ENCODE data around the gene CAPN7. TPM values are rescaled to one million over a fixed set of nuclear protein-coding genes. Genes with fewer than 3 reads are reported as not detected.

The CAPN7 gene
- total RNA-seq, 2 donors from 2014 or later = 28.4 to 28.9 TPM

- peak; percentile 66 for DNase-seq
- intact Hi-C loops (cut with DNase I) = no loop called here
- peak; percentile 45 to 55 for ATAC-seq
Measured at GRCh38 chr3:15284121-15284889, 78.3 kb downstream of the CAPN7 start.

GRCh38 chr3:15286022-15286421 lies 80.0 kb downstream of the CAPN7 start:
- ATAC-seq = no peak
- intact Hi-C loops (cut with DNase I) = no loop called here
- DNase-seq = no peak

GRCh38 chr3:15287565-15288330 lies 81.7 kb downstream of the CAPN7 start:
- DNase-seq = peak; percentile 73
- intact Hi-C loops (cut with DNase I) = no loop called here
- ATAC-seq = peak; percentile 84 to 86

DNA sequence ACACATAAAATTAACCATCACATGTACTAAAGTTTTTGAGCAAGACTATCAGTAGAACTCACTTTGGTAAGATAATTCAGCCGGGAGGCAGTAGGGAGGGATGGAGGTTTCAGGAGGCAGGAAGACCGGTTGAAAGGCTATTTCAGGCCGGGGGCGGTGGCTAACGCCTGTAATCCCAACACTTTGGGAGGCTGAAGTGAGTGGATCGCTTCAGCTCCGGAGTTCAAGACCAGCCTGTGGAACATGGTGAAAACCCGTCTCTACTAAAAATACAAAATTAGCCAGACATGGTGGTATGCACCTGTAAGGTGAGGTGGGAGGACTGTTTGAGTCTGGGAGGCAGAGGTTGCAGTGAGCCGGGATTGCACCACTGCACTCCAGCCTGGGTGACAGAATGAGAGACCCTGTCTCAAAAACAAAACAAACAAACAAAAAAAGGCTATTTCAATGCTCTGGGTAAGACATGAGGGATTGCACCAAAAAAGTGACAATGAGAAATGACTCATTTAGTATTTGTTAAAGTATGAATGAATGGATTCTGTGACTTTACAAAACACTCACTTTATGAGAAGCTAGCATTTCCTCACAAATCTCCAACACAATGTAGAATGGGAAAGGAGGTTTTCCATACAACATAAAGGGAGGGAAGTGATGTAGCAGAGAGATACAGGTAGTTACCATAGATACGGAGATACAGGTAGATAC lies 82.4 kb downstream of the CAPN7 start:
- no peak for DNase-seq
- ATAC-seq = no peak
- intact Hi-C loops (cut with DNase I) = no loop called here

DNA sequence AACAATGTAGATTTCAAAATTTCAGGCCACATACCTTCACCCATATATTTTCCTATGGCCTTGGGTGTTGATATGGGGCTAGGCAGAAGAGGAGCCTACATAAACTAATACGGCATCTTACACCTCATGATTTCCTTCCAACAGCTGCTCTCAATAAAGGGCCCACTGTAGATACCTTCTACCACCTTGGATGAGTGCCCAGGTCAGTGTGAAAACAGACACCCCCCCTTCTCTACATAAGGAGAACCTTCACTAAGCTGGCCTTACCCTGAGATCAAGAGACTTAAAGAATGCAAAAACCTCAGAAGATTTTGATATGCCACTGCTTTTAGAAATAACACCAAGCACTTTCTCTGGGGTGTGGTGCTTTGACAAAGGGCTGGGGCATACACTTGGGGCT lies 83.6 kb downstream of the CAPN7 start:
- intact Hi-C loops (cut with DNase I) = no loop called here
- no peak for DNase-seq
- ATAC-seq = no peak

- DNase-seq = no peak
- intact Hi-C loops (cut with DNase I) = no loop called here
- ATAC-seq = no peak
Measured at GRCh38 chr3:15290736-15291135, 84.7 kb downstream of the CAPN7 start.

- ATAC-seq = peak in 1 of 2 donors; percentile 4
- intact Hi-C loops (cut with DNase I) = no loop called here
- DNase-seq = no peak
Measured at GRCh38 chr3:15291589-15292541, 85.8 kb downstream of the CAPN7 start.

DNA sequence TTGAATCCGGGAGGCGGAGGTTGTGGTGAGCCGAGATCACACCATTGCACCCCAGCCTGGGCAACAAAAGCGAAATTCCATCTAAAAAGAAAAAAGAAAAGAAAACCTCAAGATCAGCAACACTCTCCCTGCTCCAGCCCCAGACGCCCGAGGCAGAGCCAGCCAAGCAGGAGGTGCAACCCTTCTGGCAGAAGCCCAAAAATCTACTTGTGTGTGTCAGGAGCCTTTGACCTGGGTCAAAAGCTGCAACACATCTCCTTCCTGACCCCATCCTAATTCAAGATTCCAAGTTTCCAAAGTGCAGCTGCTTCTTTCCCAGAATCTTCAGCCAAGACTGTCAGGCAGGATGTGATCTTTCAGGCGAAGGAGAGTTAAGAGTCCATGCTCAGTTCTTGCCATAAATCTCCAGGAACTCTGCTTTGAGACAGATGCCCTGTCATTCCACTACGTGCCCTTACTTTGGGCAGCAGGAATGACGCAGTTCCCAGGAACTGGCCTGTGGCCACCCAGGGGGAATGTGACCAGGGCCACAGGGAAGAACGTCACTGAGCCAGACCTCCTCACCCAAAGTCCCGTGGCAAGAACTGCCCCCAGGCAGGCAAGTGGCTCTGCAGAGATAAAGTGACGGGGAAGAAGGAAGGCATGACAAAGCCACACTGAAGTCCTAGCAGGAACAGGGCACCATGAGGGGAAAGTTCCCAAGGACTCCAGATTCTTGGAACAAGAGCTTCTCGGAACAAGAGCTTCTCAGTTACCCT lies 86.9 kb downstream of the CAPN7 start:
- peak; percentile 75 for DNase-seq
- intact Hi-C loops (cut with DNase I) = no loop called here
- peak; percentile 28 to 76 for ATAC-seq

GRCh38 chr3:15294929-15295328 lies 88.9 kb downstream of the CAPN7 start:
- peak in 1 of 2 donors; percentile 56 for ATAC-seq
- DNase-seq = no peak
- intact Hi-C loops (cut with DNase I) = no loop called here

DNA sequence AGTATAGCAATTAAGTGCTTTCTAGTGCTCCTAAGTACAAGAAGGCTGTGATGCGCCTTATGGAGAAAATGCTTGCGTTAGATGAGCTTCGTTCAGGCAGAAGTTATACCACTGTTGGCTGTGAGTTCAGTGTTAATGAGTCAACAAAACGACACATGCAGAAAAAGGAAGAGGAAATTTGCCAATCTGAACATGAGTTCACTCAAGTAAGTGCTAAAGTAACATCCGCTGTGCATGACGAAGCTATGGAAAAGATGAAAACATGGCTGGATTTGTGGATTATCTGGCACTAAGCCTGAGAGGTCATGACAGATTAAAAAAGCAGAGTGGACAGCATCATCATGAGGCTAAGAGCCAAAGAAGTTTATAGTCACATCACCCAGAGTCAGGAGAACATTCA lies 89.5 kb downstream of the CAPN7 start:
- ATAC-seq = peak; percentile 21 to 70
- no peak for DNase-seq
- intact Hi-C loops (cut with DNase I) = no loop called here

- DNase-seq = no peak
- intact Hi-C loops (cut with DNase I) = no loop called here
- no peak for ATAC-seq
Measured at GRCh38 chr3:15297608-15298350, 91.7 kb downstream of the CAPN7 start.

GRCh38 chr3:15298504-15298903 lies 92.5 kb downstream of the CAPN7 start:
- DNase-seq = no peak
- intact Hi-C loops (cut with DNase I) = no loop called here
- no peak for ATAC-seq

GRCh38 chr3:15299036-15299435 lies 93.0 kb downstream of the CAPN7 start:
- intact Hi-C loops (cut with DNase I) = no loop called here
- no peak for ATAC-seq
- DNase-seq = no peak

DNA sequence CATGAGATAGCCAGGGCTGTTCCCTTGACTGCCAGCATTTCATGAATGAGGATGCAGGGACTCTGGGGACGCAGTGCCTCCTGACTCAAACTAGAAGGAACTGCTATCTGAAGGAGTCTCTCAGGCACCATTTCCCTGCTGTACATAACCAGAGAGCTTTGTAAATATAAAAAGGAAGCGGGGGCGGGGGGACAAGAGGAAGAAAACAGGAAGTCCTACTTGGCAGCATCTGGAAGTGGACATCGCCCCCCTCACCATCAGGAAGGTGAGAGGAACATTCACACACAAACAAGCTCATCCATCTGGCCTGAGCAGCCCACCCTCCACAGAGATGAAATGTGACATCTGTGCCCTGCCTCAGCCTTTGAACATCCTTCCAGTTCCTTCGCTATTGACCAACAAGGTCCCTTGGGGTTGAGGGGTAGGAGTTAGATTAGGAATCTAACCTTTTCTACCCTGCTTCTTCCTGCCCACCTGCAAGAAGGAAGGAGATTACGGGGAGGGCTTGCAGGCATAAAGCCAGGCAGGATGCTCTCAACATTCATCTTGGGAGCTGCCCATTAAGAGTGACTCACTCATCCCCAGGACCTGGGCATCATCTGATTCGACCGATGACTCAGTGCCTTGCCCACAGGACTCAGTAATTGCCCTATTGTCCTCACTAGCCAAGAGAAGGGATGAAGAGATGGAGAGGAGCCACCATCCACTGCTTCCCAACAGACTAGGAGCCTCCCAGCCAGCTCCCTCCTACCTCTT lies 94.5 kb downstream of the CAPN7 start:
- ATAC-seq (peak; percentile 39 to 77), DNase-seq (no peak)
- intact Hi-C loops (cut with DNase I) = no loop called here

DNA sequence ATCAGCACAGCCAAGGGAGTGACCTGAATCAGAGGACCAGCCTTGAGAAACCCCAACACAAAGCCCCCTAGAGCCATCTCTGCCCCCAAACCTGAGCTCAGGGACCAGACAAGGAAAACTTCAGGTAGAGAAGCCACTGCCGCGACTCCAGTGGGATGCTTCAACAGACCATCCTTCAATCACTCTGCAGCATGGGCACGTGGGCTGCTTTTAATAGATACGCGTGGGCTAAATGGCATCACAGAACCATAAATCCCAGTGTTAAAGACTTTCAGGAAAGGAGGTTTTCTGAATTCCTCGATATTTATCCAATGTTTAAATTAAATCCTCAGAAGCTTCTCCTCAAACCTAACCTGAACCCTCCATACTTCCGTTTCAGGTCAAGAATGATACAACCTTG lies 95.7 kb downstream of the CAPN7 start:
- DNase-seq (no peak), ATAC-seq (no peak)
- intact Hi-C loops (cut with DNase I) = no loop called here

Measured in left cardiac atrium (tissue), 4 donors.